Fibroblast of villous mesenchyme (primary cell): ENCODE results near the gene NBPF11. TPM values are rescaled to one million over a fixed set of nuclear protein-coding genes. Genes with fewer than 3 reads are reported as not detected.

ENCODE experiments used
- small RNA-seq: library from RNA; depleted of rRNA; stranded (forward); fragments of <200 nt; gene quantifications from one replicate; pipeline ENCODE3, GENCODE V24; 2012
- total RNA-seq: library from RNA; depleted of rRNA; stranded (reverse); fragments of >200 nt; gene quantifications from 2 replicates; pipeline ENCODE4 v1.2.3, GENCODE V29; 2012

Gene NBPF11
- total RNA-seq, 1 donor: 4.3 TPM

Small RNA genes lying within 50 kb of the gene (small RNA-seq; reads per million reads assigned to genes)
- not detected for gene RNA5SP57

Other genes starting within 250 kb of the NBPF11 start
- gene GJA8, start 249.5 kb downstream of the NBPF11 start, total RNA-seq: not detected in 2 replicates
- 12.6 and 19.0 TPM in 2 replicates for gene GPR89B, start 223.9 kb downstream of the NBPF11 start, total RNA-seq